Uterus (tissue), 2 donors: ENCODE measurements around the gene LRRC49.

Experiments
- POLR2A ChIP-seq, 2 donors: fragments of 450-650 bp; IDR thresholded peaks; one replicate each; pipeline ENCODE4 v1.6.1; 2016; ENCODE audit warnings: antibody characterized with exemption in 2 of 2, mild to moderate bottlenecking in 1 of 2, moderate library complexity in 1 of 2
- TF ChIP-seq, protein P1 (sequence below), 4 experiments: fragments of 200-600 bp in 2 of 4; fragments of 450-650 bp in 2 of 4; sonication (generic) in 2 of 4; IDR thresholded peaks; one replicate each; pipeline ENCODE4 v1.5.1; 2016 to 2019; ENCODE audit warnings: antibody characterized with exemption in 4 of 4, mild to moderate bottlenecking in 2 of 4, moderate library complexity in 1 of 4

DNA sequence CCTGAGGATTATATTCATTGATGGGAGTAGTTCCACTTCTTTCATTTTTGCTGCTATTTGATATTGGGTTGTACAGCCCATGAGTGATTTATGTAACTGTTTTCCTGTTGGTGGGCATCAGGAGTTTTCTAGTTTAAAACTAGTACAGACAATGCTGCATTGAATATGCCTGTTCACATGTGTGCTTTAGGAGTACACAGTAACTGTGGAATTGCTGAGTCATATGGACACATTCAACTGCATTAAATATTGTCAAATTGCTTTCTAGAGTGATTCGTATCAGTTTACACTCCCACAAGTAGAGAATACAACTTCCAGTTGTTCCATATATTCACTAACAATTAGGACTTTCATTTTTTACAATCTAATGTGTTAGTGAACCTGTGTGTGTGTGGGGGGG lies 162.8 kb downstream of the LRRC49 start:
- TF ChIP-seq, protein P1, sequence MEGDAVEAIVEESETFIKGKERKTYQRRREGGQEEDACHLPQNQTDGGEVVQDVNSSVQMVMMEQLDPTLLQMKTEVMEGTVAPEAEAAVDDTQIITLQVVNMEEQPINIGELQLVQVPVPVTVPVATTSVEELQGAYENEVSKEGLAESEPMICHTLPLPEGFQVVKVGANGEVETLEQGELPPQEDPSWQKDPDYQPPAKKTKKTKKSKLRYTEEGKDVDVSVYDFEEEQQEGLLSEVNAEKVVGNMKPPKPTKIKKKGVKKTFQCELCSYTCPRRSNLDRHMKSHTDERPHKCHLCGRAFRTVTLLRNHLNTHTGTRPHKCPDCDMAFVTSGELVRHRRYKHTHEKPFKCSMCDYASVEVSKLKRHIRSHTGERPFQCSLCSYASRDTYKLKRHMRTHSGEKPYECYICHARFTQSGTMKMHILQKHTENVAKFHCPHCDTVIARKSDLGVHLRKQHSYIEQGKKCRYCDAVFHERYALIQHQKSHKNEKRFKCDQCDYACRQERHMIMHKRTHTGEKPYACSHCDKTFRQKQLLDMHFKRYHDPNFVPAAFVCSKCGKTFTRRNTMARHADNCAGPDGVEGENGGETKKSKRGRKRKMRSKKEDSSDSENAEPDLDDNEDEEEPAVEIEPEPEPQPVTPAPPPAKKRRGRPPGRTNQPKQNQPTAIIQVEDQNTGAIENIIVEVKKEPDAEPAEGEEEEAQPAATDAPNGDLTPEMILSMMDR (IDR thresholded peaks at IDR 0.05), result no peak
- TF ChIP-seq POLR2A (IDR thresholded peaks at IDR 0.05), result no peak
